KMS-11 (cell line): Measurements from ENCODE around the gene KNSTRN.

Experiments used
- H2AFZ ChIP-seq: fragments of 200-600 bp; sonication (generic); 2 replicates; pipeline ENCODE4 v1.6.1; 2016; ENCODE audit warnings: antibody characterized with exemption, mixed run types, low read depth
- H3K27ac ChIP-seq: fragments of 200-600 bp; sonication (generic); 2 replicates; pipeline ENCODE4 v1.6.1; 2016; ENCODE audit warnings: mild to moderate bottlenecking, mixed run types
- H3K27me3 ChIP-seq: fragments of 200-600 bp; sonication (generic); 2 replicates; pipeline ENCODE4 v1.6.1; 2017; ENCODE audit warnings: mild to moderate bottlenecking, low read depth, mixed run types, moderate library complexity; ENCODE audit not compliant: insufficient read depth
- H3K36me3 ChIP-seq: fragments of 200-600 bp; sonication (generic); 2 replicates; pipeline ENCODE4 v1.6.1; 2017; ENCODE audit warnings: mild to moderate bottlenecking, mixed run types; ENCODE audit not compliant: insufficient read depth
- H3K4me1 ChIP-seq: fragments of 200-600 bp; sonication (generic); 2 replicates; pipeline ENCODE4 v1.6.1; 2016; ENCODE audit warnings: mild to moderate bottlenecking, low read depth, mixed run types; ENCODE audit not compliant: poor library complexity, severe bottlenecking
- H3K4me2 ChIP-seq: fragments of 200-600 bp; sonication (generic); 2 replicates; pipeline ENCODE4 v1.7.0; 2016; ENCODE audit warnings: mild to moderate bottlenecking, mixed run types
- H3K4me3 ChIP-seq: fragments of 200-600 bp; sonication (generic); IDR thresholded peaks from 2 replicates; pipeline ENCODE4 v1.6.1; 2017; ENCODE audit warnings: low read depth, low read length, mixed read lengths; ENCODE audit not compliant: insufficient read depth
- H3K79me2 ChIP-seq: fragments of 200-600 bp; sonication (generic); 2 replicates; pipeline ENCODE4 v1.6.1; 2016; ENCODE audit warnings: low read depth, mixed run types; ENCODE audit not compliant: insufficient read depth
- H3K9ac ChIP-seq: fragments of 200-600 bp; sonication (generic); 2 replicates; pipeline ENCODE4 v1.6.1; 2016; ENCODE audit warnings: mild to moderate bottlenecking, mixed run types
- H4K20me1 ChIP-seq: fragments of 200-600 bp; sonication (generic); 2 replicates; pipeline ENCODE4 v1.6.1; 2016; ENCODE audit warnings: mild to moderate bottlenecking, mixed run types; ENCODE audit not compliant: insufficient read depth
- TF ChIP-seq, protein P1 (sequence below): fragments of 200-600 bp; sonication (generic); conservative IDR thresholded peaks from 2 replicates; pipeline ENCODE4 v1.6.1; 2017; ENCODE audit warnings: low read depth, mild to moderate bottlenecking, antibody characterized with exemption, low read length, moderate library complexity, mixed read lengths

The KNSTRN gene

DNA sequence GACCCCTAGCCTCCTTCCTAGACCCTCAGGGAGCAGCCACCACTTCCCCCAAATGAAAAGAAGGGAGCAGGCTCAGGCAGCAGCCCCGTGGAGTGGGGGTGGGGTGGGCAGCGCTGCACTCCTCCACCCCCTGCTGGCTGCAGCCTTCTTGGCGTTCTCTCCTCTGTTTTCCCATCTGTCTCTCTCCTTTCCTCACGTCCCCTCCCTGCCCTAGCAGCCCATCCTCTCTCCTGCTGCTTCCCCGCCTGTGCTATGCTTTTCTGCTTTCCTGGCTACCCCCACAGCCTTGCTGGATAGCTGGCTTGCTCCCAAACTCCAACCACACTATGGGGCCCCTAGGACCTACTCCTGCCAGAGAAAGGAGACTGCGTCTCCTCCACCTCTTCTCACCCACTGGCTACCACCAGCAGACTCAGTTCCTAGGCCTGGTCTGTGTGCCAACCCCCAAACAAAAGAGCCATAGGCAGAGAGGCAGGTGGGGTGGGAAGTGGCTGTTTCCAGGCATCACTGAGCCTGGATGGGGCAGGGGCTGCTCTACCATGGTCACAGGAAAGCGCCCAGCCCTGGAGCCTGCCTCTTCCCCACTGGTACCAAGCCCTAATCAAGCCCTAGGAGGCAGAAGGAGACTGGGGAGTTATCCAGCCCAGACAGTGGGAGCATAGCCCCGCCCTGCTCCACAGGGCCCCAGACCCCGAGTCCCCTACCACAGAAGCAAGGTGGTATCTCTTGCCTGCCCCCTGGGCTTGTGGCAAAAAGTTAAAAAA lies 27.9 kb upstream of the KNSTRN start:
- Histone ChIP-seq H4K20me1 (no peaks in the 10 kb centered on the region), H3K79me2 (no peaks in the 10 kb centered on the region), H3K9ac (no peak overlapping the region), H3K36me3 (no peaks in the 10 kb centered on the region), H3K27ac (no peak overlapping the region), H3K4me2 (no peak overlapping the region), H2AFZ (0 out of 2 replicates have a peak overlapping the region, but pooled peaks have one; percentile 22), H3K4me1 (peaks cover 7% of the 10 kb centered on the region), H3K27me3 (peaks cover 17% of the 10 kb centered on the region), H3K4me3 (no peak overlapping the region)
- TF ChIP-seq, protein P1, sequence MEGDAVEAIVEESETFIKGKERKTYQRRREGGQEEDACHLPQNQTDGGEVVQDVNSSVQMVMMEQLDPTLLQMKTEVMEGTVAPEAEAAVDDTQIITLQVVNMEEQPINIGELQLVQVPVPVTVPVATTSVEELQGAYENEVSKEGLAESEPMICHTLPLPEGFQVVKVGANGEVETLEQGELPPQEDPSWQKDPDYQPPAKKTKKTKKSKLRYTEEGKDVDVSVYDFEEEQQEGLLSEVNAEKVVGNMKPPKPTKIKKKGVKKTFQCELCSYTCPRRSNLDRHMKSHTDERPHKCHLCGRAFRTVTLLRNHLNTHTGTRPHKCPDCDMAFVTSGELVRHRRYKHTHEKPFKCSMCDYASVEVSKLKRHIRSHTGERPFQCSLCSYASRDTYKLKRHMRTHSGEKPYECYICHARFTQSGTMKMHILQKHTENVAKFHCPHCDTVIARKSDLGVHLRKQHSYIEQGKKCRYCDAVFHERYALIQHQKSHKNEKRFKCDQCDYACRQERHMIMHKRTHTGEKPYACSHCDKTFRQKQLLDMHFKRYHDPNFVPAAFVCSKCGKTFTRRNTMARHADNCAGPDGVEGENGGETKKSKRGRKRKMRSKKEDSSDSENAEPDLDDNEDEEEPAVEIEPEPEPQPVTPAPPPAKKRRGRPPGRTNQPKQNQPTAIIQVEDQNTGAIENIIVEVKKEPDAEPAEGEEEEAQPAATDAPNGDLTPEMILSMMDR = peak; percentile 28

DNA sequence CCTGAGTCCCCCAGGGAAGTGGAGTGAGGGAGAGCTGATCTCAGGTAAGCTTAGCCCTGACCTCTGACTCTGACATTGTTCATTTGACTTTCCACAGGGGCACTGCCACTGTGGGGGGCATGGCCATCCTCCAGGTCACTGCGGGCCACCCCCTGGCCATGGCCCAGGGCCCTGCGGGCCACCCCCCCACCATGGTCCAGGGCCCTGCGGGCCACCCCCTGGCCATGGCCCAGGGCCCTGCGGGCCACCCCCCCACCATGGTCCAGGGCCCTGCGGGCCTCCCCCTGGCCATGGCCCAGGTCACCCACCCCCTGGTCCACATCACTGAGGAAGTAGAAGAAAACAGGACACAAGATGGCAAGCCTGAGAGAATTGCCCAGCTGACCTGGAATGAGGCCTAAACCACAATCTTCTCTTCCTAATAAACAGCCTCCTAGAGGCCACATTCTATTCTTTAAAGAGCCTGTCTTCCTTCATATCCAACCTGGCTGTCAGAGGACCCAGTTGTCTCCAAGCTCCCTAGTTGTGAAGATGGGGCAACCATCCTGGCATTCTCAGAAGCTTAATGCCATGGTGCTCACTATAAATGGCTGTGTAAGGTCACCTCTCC lies 26.4 kb upstream of the KNSTRN start:
- Histone ChIP-seq H4K20me1 (no peaks in the 10 kb centered on the region), H3K9ac (no peak overlapping the region), H3K4me1 (peaks cover 7% of the 10 kb centered on the region), H3K27me3 (peaks cover 21% of the 10 kb centered on the region), H3K79me2 (no peaks in the 10 kb centered on the region), H3K27ac (no peak overlapping the region), H3K4me3 (no peak overlapping the region), H3K4me2 (no peak overlapping the region), H3K36me3 (no peaks in the 10 kb centered on the region), H2AFZ (no peak overlapping the region)
- TF ChIP-seq, protein P1 = no peak

- TF ChIP-seq, protein P1 = no peak
Observed at GRCh38 chr15:40357246-40357645, 25.3 kb upstream of the KNSTRN start.

DNA sequence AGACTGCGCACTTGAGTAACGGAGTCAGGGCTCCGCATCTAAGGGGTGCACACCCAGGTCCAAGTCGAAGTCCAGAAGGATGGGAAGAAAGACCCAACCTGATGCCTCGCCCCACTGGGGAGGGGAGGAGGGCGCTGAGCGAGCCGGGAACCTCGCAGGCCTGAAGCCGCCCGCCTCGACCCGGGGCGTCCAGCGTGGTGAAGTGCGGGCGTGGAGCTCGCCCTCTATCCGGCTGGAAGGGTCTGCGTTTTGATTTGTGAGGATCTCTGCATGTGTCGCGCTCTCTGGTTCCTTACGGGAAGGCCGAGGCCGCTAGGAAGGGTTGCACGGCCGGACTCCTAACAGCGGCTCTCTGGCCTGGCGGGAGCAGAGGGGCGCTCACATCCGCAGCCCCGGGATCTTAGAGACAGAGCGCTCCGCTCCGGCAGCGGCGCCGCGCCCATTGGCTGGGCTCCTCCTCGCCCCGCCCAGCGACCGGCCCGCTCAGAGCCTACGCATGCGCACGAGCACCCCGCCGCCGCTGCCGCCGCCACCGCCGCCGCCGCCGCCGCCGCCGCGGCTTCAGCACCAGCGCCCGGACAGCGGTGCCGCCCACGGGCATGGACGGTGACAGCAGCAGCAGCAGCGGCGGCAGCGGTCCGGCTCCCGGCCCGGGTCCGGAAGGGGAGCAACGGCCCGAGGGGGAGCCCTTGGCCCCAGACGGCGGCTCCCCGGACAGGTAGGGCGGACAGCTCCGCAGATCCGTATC lies 24.6 kb upstream of the KNSTRN start, which contains the start of gene DISP2:
Gene DISP2, plus strand, starts transcription at position 497 of the 748 bp plus-strand sequence. Its CDS starts 103 bp downstream, at position 600.
- Histone ChIP-seq H3K4me2 (peak within 1 kb of the TSS; percentile 100), H3K27ac (no peak within 1 kb of the TSS), H3K9ac (no peak within 1 kb of the TSS), H3K4me3 (no peak within 1 kb of the TSS), H3K27me3 (peaks cover 24% of the 10 kb centered on the region), H3K4me1 (peaks cover 7% of the 10 kb centered on the region), H2AFZ (peak within 1 kb of the TSS; percentile 98), H4K20me1 (no peaks in the 10 kb centered on the region), H3K79me2 (no peaks in the 10 kb centered on the region), H3K36me3 (no peaks in the 10 kb centered on the region)
- TF ChIP-seq, protein P1 = no peak

More at GRCh38 chr15:40357246-40357645, 25.3 kb upstream of the KNSTRN start:
- Histone ChIP-seq H3K4me1 (peaks cover 7% of the 10 kb centered on the region), H3K4me2 (peak overlapping the region; percentile 100; the same call in 1 of the 2 replicates), H3K36me3 (no peaks in the 10 kb centered on the region), H3K79me2 (no peaks in the 10 kb centered on the region), H3K27ac (no peak overlapping the region), H4K20me1 (no peaks in the 10 kb centered on the region), H2AFZ (peak overlapping the region; percentile 98), H3K27me3 (peaks cover 22% of the 10 kb centered on the region), H3K4me3 (no peak overlapping the region), H3K9ac (no peak overlapping the region)
